ENCODE measurements around the gene DNAAF3.
"Not testable (repeated sequence)": the region's sequence is repeated elsewhere in the genome, so short reads cannot be mapped to it uniquely, and the experiment has no call there.

DNAAF3 gene

DNA sequence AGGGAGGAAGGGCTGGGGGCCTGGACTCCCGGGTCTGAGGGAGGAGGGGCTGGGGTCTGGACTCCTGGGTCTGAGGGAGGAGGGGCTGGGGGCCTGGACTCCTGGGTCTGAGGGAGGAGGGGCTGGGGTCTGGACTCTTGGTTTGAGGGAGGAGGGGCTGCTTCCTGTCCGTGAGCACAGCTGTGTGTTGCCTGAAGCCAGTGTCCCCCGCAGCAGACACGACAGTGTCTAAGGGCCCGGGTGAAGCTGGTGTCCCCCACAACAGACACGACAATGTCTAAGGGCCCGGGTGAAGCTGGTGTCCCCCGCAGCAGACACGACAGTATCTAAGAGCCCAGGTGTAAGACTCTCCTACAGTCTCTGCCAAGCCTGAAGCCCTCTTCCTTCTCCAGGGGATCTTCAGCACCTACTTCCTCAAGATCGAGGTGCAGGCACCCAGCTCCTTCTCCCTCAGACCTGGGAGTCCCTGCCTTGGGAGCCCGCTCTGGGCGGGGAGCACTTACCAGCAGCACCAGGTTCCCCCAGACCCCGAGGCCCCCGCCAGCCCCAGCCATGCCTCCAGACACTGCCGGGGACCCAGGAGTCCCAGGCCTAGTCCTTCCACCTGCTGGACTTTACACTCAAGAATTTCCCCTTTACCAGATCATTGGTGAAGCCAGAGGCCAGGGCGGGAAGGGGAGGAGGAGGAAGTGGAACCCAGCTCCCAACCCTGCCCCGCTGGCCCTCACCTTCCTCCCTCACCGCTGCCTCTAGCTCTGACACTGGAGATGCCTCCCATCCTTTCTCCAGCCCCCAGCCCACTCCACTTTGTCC, 42.7 kb upstream of the DNAAF3 start, which contains the start of gene PTPRH:
Gene PTPRH, minus strand, starts transcription at position 622 of the 813 bp plus-strand sequence. Its CDS starts 68 bp downstream, at position 554.
- Histone ChIP-seq H3K4me3 (ENCODE audit: low read length in 2 of 2) (no peak within 1 kb of the TSS), H2BK15ac (ENCODE audit: low read length) (peak within 1 kb of the TSS; percentile 58), H3K18ac (ENCODE audit: low read length) (peak within 1 kb of the TSS; percentile 90), H3K79me1 (ENCODE audit: low read depth, low read length) (no peaks in the 10 kb centered on the region), H3K9me3 (replicated peaks in 1 of 2; ENCODE audit: control insufficient read depth in 2 of 2, insufficient read depth in 1 of 2, low read depth in 1 of 2, low read length in 2 of 2) (peaks cover 5 to 8% of the 10 kb centered on the region in 2 donors), H2BK5ac (ENCODE audit: low read length) (no peak within 1 kb of the TSS), H2AFZ (ENCODE audit: low read length) (peak within 1 kb of the TSS; percentile 59), H3K36me3 (replicated peaks in 1 of 2; ENCODE audit: control insufficient read depth in 2 of 2, insufficient read depth in 2 of 2, low read length in 2 of 2) (no peaks in the 10 kb centered on the region), H2BK120ac (ENCODE audit: low read depth, low read length) (no peak within 1 kb of the TSS), H3K27me3 (ENCODE audit: control insufficient read depth in 3 of 3, insufficient read depth in 3 of 3, low read depth in 1 of 3, low read length in 3 of 3) (no peaks in the 10 kb centered on the region), H3K4me1 (ENCODE audit: control insufficient read depth in 2 of 2, insufficient read depth in 1 of 2, low read depth in 1 of 2, low read length in 2 of 2) (peaks cover 7 to 20% of the 10 kb centered on the region in 2 donors), H4K91ac (ENCODE audit: low read depth, low read length, poor library complexity) (no peak within 1 kb of the TSS), H3K14ac (ENCODE audit: low read length) (no peak within 1 kb of the TSS), H2BK12ac (ENCODE audit: low read length) (peak within 1 kb of the TSS; percentile 75), H3K9ac (ENCODE audit: low read depth, low read length, poor library complexity) (peak within 1 kb of the TSS; percentile 60), H4K8ac (ENCODE audit: low read depth, low read length) (no peak within 1 kb of the TSS), H3K4me2 (ENCODE audit: insufficient read depth, low read length, poor library complexity, severe bottlenecking) (no peak within 1 kb of the TSS), H3K4ac (ENCODE audit: low read length) (no peak within 1 kb of the TSS), H3K27ac (replicated peaks; ENCODE audit: low read length) (no peak within 1 kb of the TSS), H2AK5ac (ENCODE audit: low read depth, low read length) (peak within 1 kb of the TSS; percentile 88), H3K23ac (ENCODE audit: low read depth, low read length, poor library complexity) (no peak within 1 kb of the TSS)
- DNase-seq (ENCODE audit: low spot score) = no peak
- no CpG with 5 or more reads among the region's 18 CpGs for WGBS, 2 donors (ENCODE audit: extremely low coverage in 2 of 2, insufficient read length in 2 of 2, insufficient replicate concordance in 1 of 2)

DNA sequence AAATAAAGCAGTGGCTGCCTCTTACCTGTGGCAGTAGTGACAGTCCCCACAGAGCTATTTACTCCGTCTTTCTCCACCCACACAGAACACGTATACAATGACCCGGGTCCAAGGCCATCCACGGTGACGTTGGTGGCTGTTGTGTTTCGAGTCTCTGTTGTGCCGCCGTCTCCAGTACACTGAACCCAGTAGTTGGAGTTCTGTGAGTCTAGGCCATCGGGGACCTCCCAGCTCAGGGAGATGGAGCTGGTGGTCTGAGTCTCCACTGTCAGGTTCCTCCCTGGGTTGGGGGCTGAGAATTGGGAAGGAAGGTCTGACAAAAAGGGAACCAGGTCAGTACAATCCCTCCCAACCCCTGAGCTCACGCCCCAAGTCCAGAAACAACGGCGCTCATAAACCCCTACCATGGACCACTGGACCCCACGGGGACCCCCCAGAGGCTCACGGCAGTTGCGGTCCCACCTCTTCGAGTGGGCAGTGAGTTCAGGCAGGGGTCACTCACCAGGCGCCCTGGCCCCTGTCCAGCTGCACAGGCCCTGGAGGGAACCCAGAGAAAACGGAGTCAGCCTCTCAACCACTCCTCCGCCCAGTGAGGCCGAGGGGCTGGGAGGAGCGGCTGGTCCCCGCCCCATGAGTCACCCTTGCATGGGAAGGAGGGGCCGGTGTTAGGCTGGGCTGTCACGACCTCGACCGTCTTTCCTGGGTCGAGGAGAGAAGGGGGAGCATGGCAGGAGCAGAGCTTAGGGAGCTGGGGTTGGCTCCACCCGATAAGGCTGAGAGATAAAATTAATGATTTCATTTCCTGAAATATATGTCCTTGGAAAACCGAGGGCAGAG, 40.5 kb upstream of the DNAAF3 start:
- peak overlapping the region in 1 of 2 donors; percentile 24 for H3K4me3 ChIP-seq (ENCODE audit: low read length in 2 of 2)
- H3K27ac ChIP-seq (replicated peaks; ENCODE audit: low read length) = peak overlapping the region; percentile 24
- H2BK15ac ChIP-seq (ENCODE audit: low read length) = no peak overlapping the region
- no peak overlapping the region for H3K14ac ChIP-seq (ENCODE audit: low read length)
- H4K8ac ChIP-seq (ENCODE audit: low read depth, low read length) = no peak overlapping the region
- peak overlapping the region; percentile 31 for H3K4me2 ChIP-seq (ENCODE audit: insufficient read depth, low read length, poor library complexity, severe bottlenecking)
- H3K36me3 ChIP-seq (replicated peaks in 1 of 2; ENCODE audit: control insufficient read depth in 2 of 2, insufficient read depth in 2 of 2, low read length in 2 of 2) = no peaks in the 10 kb centered on the region
- H2AK5ac ChIP-seq (ENCODE audit: low read depth, low read length) = no peak overlapping the region
- H4K91ac ChIP-seq (ENCODE audit: low read depth, low read length, poor library complexity) = no peak overlapping the region
- no peak overlapping the region for H2BK120ac ChIP-seq (ENCODE audit: low read depth, low read length)
- H3K9me3 ChIP-seq (replicated peaks in 1 of 2; ENCODE audit: control insufficient read depth in 2 of 2, insufficient read depth in 1 of 2, low read depth in 1 of 2, low read length in 2 of 2) = no peaks in the 10 kb centered on the region
- no peak overlapping the region for H2BK12ac ChIP-seq (ENCODE audit: low read length)
- peak overlapping the region; percentile 1 for H3K23ac ChIP-seq (ENCODE audit: low read depth, low read length, poor library complexity)
- H3K4me1 ChIP-seq (ENCODE audit: control insufficient read depth in 2 of 2, insufficient read depth in 1 of 2, low read depth in 1 of 2, low read length in 2 of 2) = peaks cover 7 to 20% of the 10 kb centered on the region in 2 donors
- peak overlapping the region; percentile 77 for H3K18ac ChIP-seq (ENCODE audit: low read length)
- DNase-seq (ENCODE audit: low spot score) = peak; percentile 67
- peak overlapping the region; percentile 86 for H2AFZ ChIP-seq (ENCODE audit: low read length)
- no CpG with 5 or more reads among the region's 29 CpGs for WGBS, 2 donors (ENCODE audit: extremely low coverage in 2 of 2, insufficient read length in 2 of 2, insufficient replicate concordance in 1 of 2)
- H3K27me3 ChIP-seq (ENCODE audit: control insufficient read depth in 3 of 3, insufficient read depth in 3 of 3, low read depth in 1 of 3, low read length in 3 of 3) = no peaks in the 10 kb centered on the region
- H3K79me1 ChIP-seq (ENCODE audit: low read depth, low read length) = no peaks in the 10 kb centered on the region
- peak overlapping the region; percentile 9 for H3K9ac ChIP-seq (ENCODE audit: low read depth, low read length, poor library complexity)
- no peak overlapping the region for H3K4ac ChIP-seq (ENCODE audit: low read length)
- H2BK5ac ChIP-seq (ENCODE audit: low read length) = peak overlapping the region; percentile 82

DNA sequence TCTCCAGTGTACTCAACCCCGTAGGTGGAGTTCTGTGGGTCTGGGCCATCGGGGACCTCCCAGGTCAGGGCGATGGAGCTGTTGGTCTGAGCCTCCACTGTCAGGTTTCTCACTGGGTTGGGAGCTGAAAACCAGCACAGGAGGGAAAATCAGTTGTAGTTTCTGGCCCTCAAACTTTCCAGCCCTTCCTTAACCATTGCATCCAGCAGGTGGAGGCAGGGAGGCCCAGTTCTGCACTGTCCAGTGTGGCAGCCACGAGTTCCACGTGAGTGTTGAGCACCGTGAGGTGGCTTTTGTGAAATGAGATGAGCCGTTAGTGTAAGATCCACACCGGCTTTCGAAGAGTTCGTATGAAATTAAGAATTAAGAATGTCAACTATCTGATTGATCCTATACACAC, 35.8 kb upstream of the DNAAF3 start:
- H3K27ac ChIP-seq (replicated peaks; ENCODE audit: low read length); H3K79me1 ChIP-seq (ENCODE audit: low read depth, low read length); H3K18ac ChIP-seq (ENCODE audit: low read length); H3K27me3 ChIP-seq (ENCODE audit: control insufficient read depth in 3 of 3, insufficient read depth in 3 of 3, low read depth in 1 of 3, low read length in 3 of 3); H2AFZ ChIP-seq (ENCODE audit: low read length); H2BK12ac ChIP-seq (ENCODE audit: low read length); H2BK15ac ChIP-seq (ENCODE audit: low read length); H3K4me3 ChIP-seq (ENCODE audit: low read length in 2 of 2); DNase-seq (ENCODE audit: low spot score); H2BK5ac ChIP-seq (ENCODE audit: low read length); H4K91ac ChIP-seq (ENCODE audit: low read depth, low read length, poor library complexity); H3K4me1 ChIP-seq (ENCODE audit: control insufficient read depth in 2 of 2, insufficient read depth in 1 of 2, low read depth in 1 of 2, low read length in 2 of 2); H3K4ac ChIP-seq (ENCODE audit: low read length); H3K14ac ChIP-seq (ENCODE audit: low read length); H3K9me3 ChIP-seq (replicated peaks in 1 of 2; ENCODE audit: control insufficient read depth in 2 of 2, insufficient read depth in 1 of 2, low read depth in 1 of 2, low read length in 2 of 2); H3K36me3 ChIP-seq (replicated peaks in 1 of 2; ENCODE audit: control insufficient read depth in 2 of 2, insufficient read depth in 2 of 2, low read length in 2 of 2); H4K8ac ChIP-seq (ENCODE audit: low read depth, low read length); H3K4me2 ChIP-seq (ENCODE audit: insufficient read depth, low read length, poor library complexity, severe bottlenecking); H2AK5ac ChIP-seq (ENCODE audit: low read depth, low read length); H2BK120ac ChIP-seq (ENCODE audit: low read depth, low read length); H3K9ac ChIP-seq (ENCODE audit: low read depth, low read length, poor library complexity); H3K23ac ChIP-seq (ENCODE audit: low read depth, low read length, poor library complexity): not testable (repeated sequence)
- no CpG with 5 or more reads among the region's 10 CpGs for WGBS, 2 donors (ENCODE audit: extremely low coverage in 2 of 2, insufficient read length in 2 of 2, insufficient replicate concordance in 1 of 2)
